ENCODE results near the gene MOBP.

DNA sequence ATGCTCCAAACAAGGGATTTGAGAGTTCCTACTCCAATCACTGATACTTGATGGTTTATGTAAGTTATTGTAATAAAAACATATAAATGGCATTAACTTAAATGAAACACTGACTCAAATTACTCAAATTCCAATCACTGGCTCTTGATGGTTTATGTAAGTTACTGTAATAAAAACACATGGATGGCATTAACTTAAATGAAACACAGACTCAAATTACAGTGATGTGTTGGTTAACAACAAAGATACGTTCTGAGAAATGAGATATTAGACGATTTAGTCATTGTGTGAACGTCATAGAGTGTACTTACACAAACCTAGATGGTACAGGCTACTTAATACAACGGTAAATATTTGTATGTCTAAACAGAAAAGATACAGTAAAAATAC is 6.6 kb downstream of the MOBP start:
- TF ChIP-seq POLR2A (IDR thresholded peaks at IDR 0.05), result no peak
- TF ChIP-seq, protein P1, sequence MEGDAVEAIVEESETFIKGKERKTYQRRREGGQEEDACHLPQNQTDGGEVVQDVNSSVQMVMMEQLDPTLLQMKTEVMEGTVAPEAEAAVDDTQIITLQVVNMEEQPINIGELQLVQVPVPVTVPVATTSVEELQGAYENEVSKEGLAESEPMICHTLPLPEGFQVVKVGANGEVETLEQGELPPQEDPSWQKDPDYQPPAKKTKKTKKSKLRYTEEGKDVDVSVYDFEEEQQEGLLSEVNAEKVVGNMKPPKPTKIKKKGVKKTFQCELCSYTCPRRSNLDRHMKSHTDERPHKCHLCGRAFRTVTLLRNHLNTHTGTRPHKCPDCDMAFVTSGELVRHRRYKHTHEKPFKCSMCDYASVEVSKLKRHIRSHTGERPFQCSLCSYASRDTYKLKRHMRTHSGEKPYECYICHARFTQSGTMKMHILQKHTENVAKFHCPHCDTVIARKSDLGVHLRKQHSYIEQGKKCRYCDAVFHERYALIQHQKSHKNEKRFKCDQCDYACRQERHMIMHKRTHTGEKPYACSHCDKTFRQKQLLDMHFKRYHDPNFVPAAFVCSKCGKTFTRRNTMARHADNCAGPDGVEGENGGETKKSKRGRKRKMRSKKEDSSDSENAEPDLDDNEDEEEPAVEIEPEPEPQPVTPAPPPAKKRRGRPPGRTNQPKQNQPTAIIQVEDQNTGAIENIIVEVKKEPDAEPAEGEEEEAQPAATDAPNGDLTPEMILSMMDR (IDR thresholded peaks at IDR 0.05), result no peak

Measured in heart left ventricle (tissue), 13 donors.